ENCODE results near the gene CSRP1. TPM values are rescaled to one million over a fixed set of nuclear protein-coding genes. Genes with fewer than 3 reads are reported as not detected.

The CSRP1 gene
- total and polyA plus RNA-seq, 2 donors from 2014 or later = 211 to 236 TPM

GRCh38 chr1:201443747-201444146 lies 63.2 kb downstream of the CSRP1 start:
- FAIRE-seq = no peak
- Histone ChIP-seq H3K4me1 (ENCODE audit: control insufficient read depth in 2 of 3, insufficient read depth in 2 of 3, low read depth in 1 of 3, low read length in 3 of 3) (peaks cover 0 to 3% (median 2%) of the 10 kb centered on the region in 3 donors), H3K27me3 (ENCODE audit: control insufficient read depth, insufficient read depth, low read length) (no peaks in the 10 kb centered on the region), H3K36me3 (ENCODE audit: control insufficient read depth in 2 of 3, insufficient read depth in 3 of 3, low read length in 3 of 3) (no peaks in the 10 kb centered on the region), H3K9ac (ENCODE audit: low read length in 3 of 3) (no peak overlapping the region), H3K4me3 (ENCODE audit: low read length in 3 of 3) (no peak overlapping the region), H3K9me3 (ENCODE audit: control insufficient read depth in 2 of 3, insufficient read depth in 1 of 3, low read length in 3 of 3) (no peaks in the 10 kb centered on the region), H3K27ac (ENCODE audit: low read depth in 2 of 2, low read length in 2 of 2) (no peak overlapping the region)
- intact Hi-C loops (cut with DNase I) = loop anchor here (10.0 kb wide), 1 partner anchor 71 kb away; no protein-coding TSS in a partner anchor
- no peak for TF ChIP-seq CTCF (IDR thresholded peaks at IDR 0.05; ENCODE audit: borderline replicate concordance, extremely low read depth, insufficient read depth)
- peak in 1 of 5 donors; percentile 29 for DNase-seq

GRCh38 chr1:201436969-201437368 lies 70.0 kb downstream of the CSRP1 start:
- H3K9ac ChIP-seq (ENCODE audit: low read length in 3 of 3) = no peak overlapping the region
- intact Hi-C loops (cut with DNase I) = no loop called here
- FAIRE-seq = no peak
- DNase-seq = no peak
- no peak overlapping the region for H3K27ac ChIP-seq (ENCODE audit: low read depth in 2 of 2, low read length in 2 of 2)
- no peak overlapping the region for H3K4me3 ChIP-seq (ENCODE audit: low read length in 3 of 3)
- TF ChIP-seq CTCF (IDR thresholded peaks at IDR 0.05; ENCODE audit: borderline replicate concordance, extremely low read depth, insufficient read depth) = no peak
- H3K4me1 ChIP-seq (ENCODE audit: control insufficient read depth in 2 of 3, insufficient read depth in 2 of 3, low read depth in 1 of 3, low read length in 3 of 3) = peaks cover 0 to 7% (median 0%) of the 10 kb centered on the region in 3 donors
- H3K27me3 ChIP-seq (ENCODE audit: control insufficient read depth, insufficient read depth, low read length) = no peaks in the 10 kb centered on the region
- H3K36me3 ChIP-seq (ENCODE audit: control insufficient read depth in 2 of 3, insufficient read depth in 3 of 3, low read length in 3 of 3) = no peaks in the 10 kb centered on the region
- no peaks in the 10 kb centered on the region for H3K9me3 ChIP-seq (ENCODE audit: control insufficient read depth in 2 of 3, insufficient read depth in 1 of 3, low read length in 3 of 3)

GRCh38 chr1:201436393-201436792 lies 70.5 kb downstream of the CSRP1 start:
- Histone ChIP-seq H3K27ac (ENCODE audit: low read depth in 2 of 2, low read length in 2 of 2) (no peak overlapping the region), H3K36me3 (ENCODE audit: control insufficient read depth in 2 of 3, insufficient read depth in 3 of 3, low read length in 3 of 3) (no peaks in the 10 kb centered on the region)
- intact Hi-C loops (cut with DNase I) = no loop called here

More at GRCh38 chr1:201436393-201436792, 70.5 kb downstream of the CSRP1 start:
- peak in 2 of 5 donors; percentile 52 to 70 for DNase-seq
- H3K4me3 ChIP-seq (ENCODE audit: low read length in 3 of 3) = no peak overlapping the region
- no peak for TF ChIP-seq CTCF (IDR thresholded peaks at IDR 0.05; ENCODE audit: borderline replicate concordance, extremely low read depth, insufficient read depth)
- H3K9me3 ChIP-seq (ENCODE audit: control insufficient read depth in 2 of 3, insufficient read depth in 1 of 3, low read length in 3 of 3) = no peaks in the 10 kb centered on the region
- no peak overlapping the region for H3K9ac ChIP-seq (ENCODE audit: low read length in 3 of 3)
- H3K27me3 ChIP-seq (ENCODE audit: control insufficient read depth, insufficient read depth, low read length) = no peaks in the 10 kb centered on the region
- H3K4me1 ChIP-seq (ENCODE audit: control insufficient read depth in 2 of 3, insufficient read depth in 2 of 3, low read depth in 1 of 3, low read length in 3 of 3) = peaks cover 0 to 7% (median 0%) of the 10 kb centered on the region in 3 donors
- FAIRE-seq = no peak
